Fibroblast of the aortic adventitia (primary cell): ENCODE measurements around the gene KIF26B. TPM values are rescaled to one million over a fixed set of nuclear protein-coding genes. Genes with fewer than 3 reads are reported as not detected.

Experiments
- DNase-seq: peaks from one replicate; pipeline ENCODE4 v3.0.0-alpha.2; 2010; ENCODE audit warnings: low read depth
- H3K4me3 ChIP-seq: 2 replicates; pipeline ENCODE4 v1.5.1; 2011; ENCODE audit warnings: low read depth, mild to moderate bottlenecking, control low read depth, low read length, moderate library complexity
- total RNA-seq: library from RNA; depleted of rRNA; stranded (reverse); fragments of >200 nt; gene quantifications from 2 replicates; pipeline ENCODE4 v1.2.3, GENCODE V29; 2012; ENCODE audit warnings: low replicate concordance
- TF ChIP-seq, protein P1 (sequence below): IDR thresholded peaks from 2 replicates; pipeline ENCODE4 v1.5.1; 2011; ENCODE audit warnings: mild to moderate bottlenecking, low read length, control low read depth, inconsistent platforms; ENCODE audit not compliant: insufficient read depth

The KIF26B gene
- total RNA-seq, 1 donor = 4.6 TPM

DNA sequence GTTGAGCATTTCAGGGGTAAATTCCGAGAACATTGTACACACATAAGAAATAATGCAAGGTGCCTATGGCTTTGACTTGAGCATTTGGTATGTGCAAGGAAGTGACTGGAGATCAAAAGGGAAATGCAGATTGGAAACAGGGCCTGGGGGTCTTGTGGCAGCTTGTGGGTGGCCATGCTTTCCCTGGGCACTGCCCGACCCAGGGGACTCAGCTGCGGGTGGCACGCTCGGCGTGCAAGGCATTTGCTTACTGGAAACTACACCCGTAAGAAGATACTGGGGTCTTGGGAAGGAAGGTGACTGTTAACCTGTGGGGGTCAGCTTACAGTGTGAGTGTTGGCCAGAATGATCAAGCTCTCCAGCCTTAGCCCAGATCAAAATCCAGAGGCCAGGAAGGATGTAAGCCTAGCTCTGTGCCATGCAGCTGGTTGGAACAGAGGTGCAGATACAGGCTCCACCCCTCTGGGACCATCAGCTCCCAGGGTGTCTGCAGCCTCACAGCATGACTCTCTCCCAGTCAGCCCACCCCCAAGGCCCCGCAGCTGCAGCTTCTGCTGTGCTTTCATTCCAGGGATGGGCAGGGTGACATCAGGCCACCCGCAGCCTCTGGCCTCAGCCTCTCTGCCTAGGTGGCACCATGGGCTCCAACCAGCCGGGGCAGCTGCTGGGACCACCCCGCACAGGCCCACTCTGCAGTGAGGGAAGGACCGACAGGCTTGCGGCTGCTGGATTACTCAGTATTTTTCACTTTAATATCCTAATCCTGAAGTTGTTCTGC lies 55.1 kb downstream of the KIF26B start:
- TF ChIP-seq, protein P1, sequence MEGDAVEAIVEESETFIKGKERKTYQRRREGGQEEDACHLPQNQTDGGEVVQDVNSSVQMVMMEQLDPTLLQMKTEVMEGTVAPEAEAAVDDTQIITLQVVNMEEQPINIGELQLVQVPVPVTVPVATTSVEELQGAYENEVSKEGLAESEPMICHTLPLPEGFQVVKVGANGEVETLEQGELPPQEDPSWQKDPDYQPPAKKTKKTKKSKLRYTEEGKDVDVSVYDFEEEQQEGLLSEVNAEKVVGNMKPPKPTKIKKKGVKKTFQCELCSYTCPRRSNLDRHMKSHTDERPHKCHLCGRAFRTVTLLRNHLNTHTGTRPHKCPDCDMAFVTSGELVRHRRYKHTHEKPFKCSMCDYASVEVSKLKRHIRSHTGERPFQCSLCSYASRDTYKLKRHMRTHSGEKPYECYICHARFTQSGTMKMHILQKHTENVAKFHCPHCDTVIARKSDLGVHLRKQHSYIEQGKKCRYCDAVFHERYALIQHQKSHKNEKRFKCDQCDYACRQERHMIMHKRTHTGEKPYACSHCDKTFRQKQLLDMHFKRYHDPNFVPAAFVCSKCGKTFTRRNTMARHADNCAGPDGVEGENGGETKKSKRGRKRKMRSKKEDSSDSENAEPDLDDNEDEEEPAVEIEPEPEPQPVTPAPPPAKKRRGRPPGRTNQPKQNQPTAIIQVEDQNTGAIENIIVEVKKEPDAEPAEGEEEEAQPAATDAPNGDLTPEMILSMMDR = no peak
- no peak for DNase-seq
- H3K4me3 ChIP-seq = no peak overlapping the region

DNA sequence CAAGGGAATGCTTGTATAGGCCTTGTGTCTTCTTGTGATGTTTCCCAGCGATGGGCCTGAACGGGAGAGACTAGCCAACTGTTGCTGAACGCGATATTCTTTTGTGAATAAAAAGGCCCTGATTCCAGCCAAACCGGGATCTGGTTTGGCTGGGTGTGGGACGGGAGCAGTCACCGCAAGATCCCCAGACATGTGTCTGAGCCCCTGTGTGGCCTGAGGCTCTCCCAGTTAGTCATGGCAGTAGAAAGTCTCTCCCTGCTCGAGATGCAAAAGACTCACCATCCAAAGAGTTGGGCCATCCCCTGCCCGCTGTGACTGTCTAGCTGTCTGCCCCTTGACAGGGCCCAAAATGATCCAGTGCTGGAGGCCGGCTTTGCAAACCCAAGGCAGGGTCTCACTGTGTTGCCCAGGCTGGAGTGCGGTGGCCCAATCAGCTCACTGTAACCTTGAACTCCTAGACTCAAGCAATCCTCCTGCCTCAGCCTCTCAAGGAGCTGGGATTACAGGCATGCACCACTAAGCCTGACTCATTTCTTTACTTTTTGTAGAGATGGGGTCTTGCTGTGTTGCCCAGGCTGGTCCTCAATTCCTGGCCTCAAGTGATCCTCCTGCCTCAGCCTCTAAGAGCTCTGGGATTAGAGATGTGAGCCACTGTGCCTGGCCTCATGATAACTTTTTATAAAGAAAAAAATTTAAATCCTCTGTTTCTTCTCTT lies 56.4 kb downstream of the KIF26B start:
- DNase-seq = no peak
- TF ChIP-seq, protein P1 = no peak
- no peak overlapping the region for H3K4me3 ChIP-seq

DNA sequence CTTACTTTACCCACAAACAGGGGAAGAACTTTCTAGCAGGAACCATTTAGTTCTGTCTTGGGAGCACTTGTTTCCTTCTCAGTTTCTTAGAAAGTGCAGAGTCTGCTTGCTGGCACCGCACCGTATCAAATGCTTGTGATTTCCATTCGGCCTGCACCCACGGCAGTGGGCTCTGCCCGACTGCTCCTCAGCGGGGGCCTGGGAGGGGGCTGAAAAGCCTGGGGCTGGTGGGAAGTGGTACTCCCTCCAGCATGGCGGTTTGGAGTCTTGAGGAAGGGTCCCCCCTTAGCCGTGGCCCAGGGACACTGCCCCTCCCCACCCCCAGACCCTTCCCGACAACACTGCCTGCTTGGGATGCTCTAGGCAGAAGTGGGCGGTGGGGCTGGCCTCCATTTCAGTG lies 57.0 kb downstream of the KIF26B start:
- H3K4me3 ChIP-seq = no peak overlapping the region
- TF ChIP-seq, protein P1 = no peak
- no peak for DNase-seq

DNA sequence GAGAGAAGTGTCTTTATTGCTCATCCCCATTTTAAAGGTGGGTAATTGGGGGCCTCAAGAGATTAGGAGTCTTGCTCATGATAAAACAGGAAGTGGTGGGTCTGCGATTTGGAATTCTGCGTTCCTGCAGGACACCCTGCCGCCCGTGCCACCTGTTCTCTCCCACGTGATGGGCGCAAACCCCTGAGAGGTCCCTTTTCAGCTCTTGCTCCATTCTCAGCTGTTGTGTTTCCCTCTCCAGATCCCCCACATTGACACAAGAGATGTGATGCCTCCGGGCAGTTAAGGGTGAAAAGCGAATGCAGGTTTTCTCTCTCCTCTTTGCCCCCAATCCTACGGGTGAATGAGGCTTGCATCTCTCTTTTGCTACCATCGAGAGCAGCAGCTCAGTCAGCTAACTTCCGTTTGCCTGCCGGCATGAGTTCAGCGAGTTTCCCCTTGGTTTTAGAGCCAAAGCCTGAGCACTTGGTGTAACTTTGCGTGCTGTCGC lies 57.5 kb downstream of the KIF26B start:
- no peak overlapping the region for H3K4me3 ChIP-seq
- TF ChIP-seq, protein P1 = no peak
- no peak for DNase-seq

DNA sequence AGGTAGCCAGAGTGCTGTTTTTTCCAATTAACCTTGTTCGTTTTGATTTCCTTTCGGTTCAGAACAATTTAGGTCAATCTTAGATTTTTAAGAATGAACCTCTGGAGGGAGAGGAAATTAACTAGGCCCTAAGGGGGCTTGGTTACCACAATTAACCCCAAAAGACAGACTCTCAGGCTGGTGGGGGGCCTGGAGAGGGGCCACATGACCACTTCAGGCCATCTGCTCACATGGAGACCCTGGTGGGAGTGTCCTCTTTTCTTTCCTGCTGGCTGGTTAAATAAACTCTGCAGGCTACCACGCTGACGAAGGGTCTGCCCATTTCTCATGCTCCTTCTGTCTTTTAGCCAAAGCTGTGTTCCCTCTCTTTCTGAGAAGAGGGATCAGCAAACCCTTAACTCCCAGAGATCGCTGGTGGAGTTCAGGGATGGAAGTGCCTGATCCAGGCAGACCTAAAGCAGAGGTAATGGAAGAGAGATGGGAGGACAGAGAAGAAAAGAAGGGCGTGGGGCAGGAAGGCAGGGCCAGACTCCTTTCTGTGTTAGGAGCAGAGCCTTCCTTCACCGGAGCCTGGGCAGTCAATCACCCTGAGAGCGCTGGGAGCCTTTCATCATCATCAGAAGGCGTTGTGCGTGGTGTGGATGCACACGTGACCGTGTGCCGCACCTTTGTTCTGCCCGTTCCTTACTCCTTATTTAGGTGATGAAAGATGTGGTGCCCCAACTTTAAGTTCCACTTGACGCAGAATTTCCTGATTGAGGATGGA lies 58.5 kb downstream of the KIF26B start:
- no peak overlapping the region for H3K4me3 ChIP-seq
- TF ChIP-seq, protein P1 = no peak
- DNase-seq = no peak

DNA sequence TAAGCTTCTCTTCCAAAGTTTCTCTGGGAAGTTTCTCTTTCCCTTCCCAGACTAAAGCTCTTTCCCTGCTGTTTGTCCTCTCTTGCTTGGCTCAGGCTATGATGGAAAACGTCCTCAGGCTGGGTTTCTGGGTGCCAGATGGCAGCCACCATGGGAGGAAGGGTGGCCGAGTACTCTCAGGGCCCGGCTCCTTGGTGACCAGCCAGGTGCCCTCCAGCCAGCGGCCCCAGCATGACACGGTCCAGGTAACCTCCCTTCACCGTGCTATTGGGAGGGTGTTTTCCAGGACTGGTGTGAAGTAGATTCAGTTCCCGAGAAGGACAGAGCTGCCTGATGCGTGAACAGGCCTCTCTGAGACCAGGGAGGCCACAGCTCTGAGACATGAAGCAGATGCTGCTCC lies 60.3 kb downstream of the KIF26B start:
- TF ChIP-seq, protein P1 = no peak
- H3K4me3 ChIP-seq = no peak overlapping the region
- no peak for DNase-seq
